HG02763 (cell line): Measurements from ENCODE around the gene RFNG.

Experiments
- ATAC-seq: cut with Tn5 transposase; IDR thresholded peaks from one replicate; pipeline ENCODE4 v1.9.1; 2021; ENCODE audit warnings: mild to moderate bottlenecking, moderate library complexity; ENCODE audit not compliant: unreplicated experiment

RFNG gene

GRCh38 chr17:82029990-82030469 is 21.6 kb downstream of the RFNG start:
- ATAC-seq: no peak

- ATAC-seq: no peak
Measured at GRCh38 chr17:82029391-82029790, 22.2 kb downstream of the RFNG start.

GRCh38 chr17:82028966-82029365 is 22.6 kb downstream of the RFNG start:
- no peak for ATAC-seq

- ATAC-seq: no peak
Measured at GRCh38 chr17:82028246-82028645, 23.4 kb downstream of the RFNG start.

GRCh38 chr17:82025401-82026107 is 26.1 kb downstream of the RFNG start:
- ATAC-seq: no peak

GRCh38 chr17:82024859-82025258 is 26.8 kb downstream of the RFNG start:
- no peak for ATAC-seq

- ATAC-seq: no peak
Measured at GRCh38 chr17:82023447-82024241, 28.0 kb downstream of the RFNG start.

GRCh38 chr17:82022981-82023446 is 28.6 kb downstream of the RFNG start, which contains the start of gene LRRC45:
TSS of gene LRRC45 (plus strand) at chr17:82023305. CDS start at chr17:82023644, 339 bp downstream.
- ATAC-seq: peak; percentile 88

- no peak for ATAC-seq
Measured at GRCh38 chr17:82022310-82022980, 29.2 kb downstream of the RFNG start, which contains the start of gene CENPX. TSS of gene CENPX (minus strand) at chr17:82022878. CDS start at chr17:82022861, 17 bp downstream.

GRCh38 chr17:82021900-82022309 is 29.7 kb downstream of the RFNG start:
- ATAC-seq: no peak

- ATAC-seq: no peak
Measured at GRCh38 chr17:82021107-82021899, 30.3 kb downstream of the RFNG start.

GRCh38 chr17:82020572-82021106 is 31.0 kb downstream of the RFNG start:
- ATAC-seq: no peak

- no peak for ATAC-seq
Measured at GRCh38 chr17:82019690-82020571, 31.7 kb downstream of the RFNG start.

- no peak for ATAC-seq
Measured at GRCh38 chr17:82018989-82019689, 32.5 kb downstream of the RFNG start.

- no peak for ATAC-seq
Measured at GRCh38 chr17:82018152-82018988, 33.2 kb downstream of the RFNG start.

GRCh38 chr17:82017612-82018151 is 33.9 kb downstream of the RFNG start:
- ATAC-seq: no peak

- ATAC-seq: no peak
Measured at GRCh38 chr17:82016875-82017459, 34.6 kb downstream of the RFNG start.
